Anterior cingulate cortex (tissue), 58 donors: ENCODE data around the gene HOXD8.

ENCODE experiments used
- DNase-seq, 58 donors: peaks; one replicate each; lab custom pipeline; 2025; lab: John Stamatoyannopoulos, UW

Gene HOXD8

GRCh38 chr2:176169181-176169580 is 39.7 kb downstream of the HOXD8 start:
- no peak for DNase-seq

DNA sequence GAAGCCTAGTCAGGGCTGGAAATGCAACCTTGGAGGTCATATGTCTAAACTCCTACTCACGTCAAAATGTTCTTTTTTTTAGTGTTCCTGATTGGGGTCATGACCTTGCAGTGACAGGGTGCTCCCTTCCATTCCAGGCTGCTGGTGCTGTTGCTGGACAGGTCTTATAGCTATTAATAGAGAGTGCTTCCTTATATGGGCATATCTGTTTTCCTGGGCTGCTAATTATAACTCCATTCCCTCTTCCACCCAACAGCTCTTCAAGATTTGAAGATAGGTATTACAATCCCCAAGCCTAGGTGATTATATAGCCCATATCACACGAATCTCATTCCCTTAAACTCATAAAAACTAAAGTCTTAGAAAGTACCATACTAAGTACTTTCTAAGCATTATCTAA is 40.2 kb downstream of the HOXD8 start:
- DNase-seq, result no peak

DNA sequence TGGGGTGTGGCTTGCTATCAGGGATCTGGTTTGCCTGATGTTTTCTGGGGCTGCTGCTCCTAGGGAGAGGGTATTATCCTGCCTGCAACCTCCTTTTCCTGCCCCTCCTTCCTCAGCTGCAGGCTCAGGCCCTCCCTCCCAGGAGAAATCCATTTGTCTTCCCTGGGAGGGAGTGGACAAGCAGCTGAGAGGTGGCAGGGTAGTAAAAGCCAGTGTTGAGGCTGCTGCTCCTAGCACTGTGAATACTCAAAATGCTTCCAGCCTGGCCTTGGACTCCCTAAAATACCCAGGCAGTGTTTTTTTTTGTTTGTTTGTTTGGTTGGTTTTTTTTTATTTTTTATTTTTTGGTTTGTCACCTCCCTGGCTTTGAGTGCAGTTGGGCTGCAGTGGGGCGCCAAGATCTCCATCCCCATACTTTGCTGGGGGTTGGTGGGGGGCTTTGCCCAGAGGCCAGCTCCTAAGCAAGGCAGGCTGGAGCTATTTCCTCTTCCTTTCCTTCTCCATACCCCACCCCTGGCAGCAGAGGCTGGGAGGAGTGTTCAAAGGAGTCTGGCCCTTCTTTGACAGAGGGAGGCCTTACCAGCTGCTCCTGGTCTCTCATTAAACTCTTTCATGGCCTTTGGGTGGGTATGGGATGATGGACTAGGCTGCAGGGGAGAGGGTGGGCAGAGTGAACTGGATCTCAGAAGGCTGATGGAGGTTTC is 41.2 kb downstream of the HOXD8 start:
- DNase-seq, result no peak

DNA sequence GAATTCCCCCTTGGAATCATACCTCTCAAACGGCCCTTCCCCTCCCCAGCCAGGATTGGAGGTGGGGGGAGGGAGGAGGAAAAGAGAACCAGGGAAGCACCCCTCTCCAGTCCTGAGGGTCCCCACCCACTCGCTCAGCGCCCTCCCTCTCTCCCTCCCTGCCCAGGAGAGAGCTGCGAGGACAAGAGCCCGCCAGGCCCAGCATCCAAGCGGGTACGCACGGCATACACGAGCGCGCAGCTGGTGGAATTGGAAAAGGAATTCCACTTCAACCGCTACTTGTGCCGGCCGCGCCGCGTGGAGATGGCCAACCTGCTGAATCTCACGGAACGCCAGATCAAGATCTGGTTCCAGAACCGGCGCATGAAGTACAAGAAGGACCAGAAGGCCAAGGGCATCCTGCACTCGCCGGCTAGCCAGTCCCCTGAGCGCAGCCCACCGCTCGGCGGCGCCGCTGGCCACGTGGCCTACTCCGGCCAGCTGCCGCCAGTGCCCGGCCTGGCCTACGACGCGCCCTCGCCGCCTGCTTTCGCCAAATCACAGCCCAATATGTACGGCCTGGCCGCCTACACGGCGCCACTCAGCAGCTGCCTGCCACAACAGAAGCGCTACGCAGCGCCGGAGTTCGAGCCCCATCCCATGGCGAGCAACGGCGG is 42.0 kb downstream of the HOXD8 start:
- DNase-seq, result peak in 15 of 58 donors; percentile 7 to 36 (median 16)

DNA sequence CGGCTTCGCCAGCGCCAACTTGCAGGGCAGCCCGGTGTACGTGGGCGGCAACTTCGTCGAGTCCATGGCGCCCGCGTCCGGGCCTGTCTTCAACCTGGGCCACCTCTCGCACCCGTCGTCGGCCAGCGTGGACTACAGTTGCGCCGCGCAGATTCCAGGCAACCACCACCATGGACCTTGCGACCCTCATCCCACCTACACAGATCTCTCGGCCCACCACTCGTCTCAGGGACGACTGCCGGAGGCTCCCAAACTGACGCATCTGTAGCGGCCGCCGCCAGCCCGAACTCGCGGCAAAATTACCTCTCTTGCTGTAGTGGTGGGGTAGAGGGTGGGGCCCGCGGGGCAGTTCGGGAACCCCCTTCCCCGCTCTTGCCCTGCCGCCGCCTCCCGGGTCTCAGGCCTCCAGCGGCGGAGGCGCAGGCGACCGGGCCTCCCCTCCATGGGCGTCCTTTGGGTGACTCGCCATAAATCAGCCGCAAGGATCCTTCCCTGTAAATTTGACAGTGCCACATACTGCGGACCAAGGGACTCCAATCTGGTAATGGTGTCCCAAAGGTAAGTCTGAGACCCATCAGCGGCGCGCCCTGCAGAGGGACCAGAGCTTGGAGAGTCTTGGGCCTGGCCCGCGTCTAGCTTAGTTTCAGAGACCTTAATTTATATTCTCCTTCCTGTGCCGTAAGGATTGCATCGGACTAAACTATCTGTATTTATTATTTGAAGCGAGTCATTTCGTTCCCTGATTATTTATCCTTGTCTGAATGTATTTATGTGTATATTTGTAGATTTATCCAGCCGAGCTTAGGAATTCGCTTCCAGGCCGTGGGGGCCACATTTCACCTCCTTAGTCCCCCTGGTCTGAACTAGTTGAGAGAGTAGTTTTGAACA is 42.7 kb downstream of the HOXD8 start:
- peak in 1 of 58 donors; percentile 10 for DNase-seq

- DNase-seq, result no peak
Observed at GRCh38 chr2:176172895-176173566, 43.5 kb downstream of the HOXD8 start.

GRCh38 chr2:176173567-176174381 is 44.3 kb downstream of the HOXD8 start:
- DNase-seq, result no peak

DNA sequence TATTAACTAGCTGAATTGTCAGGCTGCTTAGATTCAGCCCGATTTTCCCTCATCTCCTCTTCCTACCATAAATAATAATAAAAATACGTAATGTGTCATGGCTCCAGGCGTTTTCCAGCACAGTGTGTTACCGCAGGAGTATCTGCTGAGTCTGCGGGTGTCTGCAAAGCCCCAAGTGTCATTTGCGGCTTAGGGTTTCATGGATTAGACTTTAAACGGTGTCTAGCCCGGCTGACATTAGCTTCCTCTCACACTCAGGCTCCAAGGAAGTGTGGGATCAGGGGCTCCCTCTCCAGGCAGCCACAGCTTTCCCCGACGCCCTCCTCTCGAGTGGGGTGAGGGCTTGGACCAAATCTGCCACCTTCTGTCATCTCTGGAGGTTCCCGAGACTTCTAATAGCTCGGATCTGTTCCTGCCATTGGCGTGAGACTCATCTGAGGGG is 44.9 kb downstream of the HOXD8 start:
- peak in 9 of 58 donors; percentile 5 to 52 (median 27) for DNase-seq

DNA sequence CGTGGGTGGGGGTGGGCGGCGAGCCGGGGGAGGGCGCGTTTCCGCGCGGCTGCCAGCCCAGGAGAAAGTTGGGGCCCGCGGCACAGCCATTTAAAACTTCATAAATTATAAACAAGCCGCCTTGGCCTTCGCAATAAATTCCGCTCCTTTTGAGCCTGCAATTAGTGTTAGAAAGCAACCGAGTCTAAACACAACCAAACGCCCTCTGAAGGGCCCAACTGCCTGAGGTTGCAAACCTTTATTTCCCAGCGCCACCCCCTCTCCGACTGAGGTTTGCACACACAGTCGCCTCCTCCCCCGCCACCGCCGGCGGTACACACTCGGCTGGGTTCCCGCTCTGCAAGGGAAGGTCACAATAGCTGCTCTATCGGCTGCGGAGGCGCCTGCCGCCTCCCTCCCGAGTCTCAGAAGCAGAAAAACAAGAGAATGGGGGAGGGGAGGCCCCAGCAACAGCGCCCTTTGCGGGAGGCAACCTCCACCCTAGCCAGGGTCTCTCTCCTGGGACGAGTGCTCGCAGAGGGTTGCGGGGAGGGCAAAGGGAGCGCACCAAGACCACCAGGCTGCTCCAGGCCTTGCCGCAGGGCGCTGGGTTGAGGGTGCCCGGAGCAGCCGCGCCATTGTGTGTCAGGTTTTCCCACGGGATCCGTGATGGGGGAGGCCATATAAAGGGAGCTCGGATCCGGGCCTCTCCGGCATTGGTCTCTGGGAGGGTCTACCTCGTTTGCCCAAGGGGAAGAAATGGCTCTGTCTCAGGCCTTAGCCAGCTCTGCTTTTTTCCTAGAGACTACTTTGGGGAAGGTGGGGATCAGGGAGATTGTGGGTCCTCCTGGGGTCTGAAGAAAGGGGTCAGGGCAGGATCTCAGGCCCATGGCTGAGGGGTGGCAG is 45.6 kb downstream of the HOXD8 start:
- DNase-seq, result peak in 40 of 58 donors; percentile 8 to 81 (median 53)

DNA sequence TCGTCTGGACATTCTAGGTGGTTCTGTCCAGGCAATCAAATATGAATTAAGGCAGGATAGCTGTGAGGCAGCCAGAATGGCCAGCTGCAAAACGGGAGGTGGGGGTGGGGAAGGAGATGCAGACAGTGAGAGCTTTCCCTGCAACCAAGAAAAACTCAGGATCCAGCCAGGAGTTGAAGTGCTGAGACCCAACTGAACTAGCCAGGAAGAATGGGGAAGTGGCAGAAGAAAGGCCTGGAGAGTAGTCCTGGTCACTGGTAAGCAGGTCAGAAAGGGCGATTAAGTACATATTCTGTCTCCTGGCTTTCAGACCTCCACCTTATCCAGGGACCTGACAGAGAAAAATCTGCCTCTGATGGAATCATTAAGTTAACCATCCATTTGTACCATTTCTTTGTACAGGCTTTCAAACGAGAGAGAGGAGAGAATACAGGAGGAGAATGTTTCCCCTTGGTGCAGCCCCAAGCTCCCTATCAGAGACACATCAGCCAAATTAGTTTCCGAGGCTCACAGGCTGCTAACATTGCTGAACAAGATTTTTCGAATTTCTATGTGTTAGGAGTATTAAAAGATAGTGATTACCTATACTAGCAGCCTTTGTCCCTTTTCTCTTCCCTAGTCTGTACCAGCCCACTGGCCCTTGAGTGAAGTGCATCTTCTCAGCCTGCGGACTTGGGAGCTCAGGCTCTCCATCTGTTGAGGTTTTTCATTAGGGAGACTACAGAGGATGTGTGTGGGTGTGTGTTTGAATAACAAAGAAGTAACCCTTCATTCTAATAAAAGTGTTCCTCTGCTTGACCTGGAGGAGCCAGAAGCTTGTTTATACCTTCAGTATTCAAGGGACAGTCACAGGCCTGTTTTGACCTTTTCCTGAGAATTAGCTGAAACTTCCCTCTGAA is 46.5 kb downstream of the HOXD8 start:
- peak in 9 of 58 donors; percentile 10 to 51 (median 20) for DNase-seq

DNA sequence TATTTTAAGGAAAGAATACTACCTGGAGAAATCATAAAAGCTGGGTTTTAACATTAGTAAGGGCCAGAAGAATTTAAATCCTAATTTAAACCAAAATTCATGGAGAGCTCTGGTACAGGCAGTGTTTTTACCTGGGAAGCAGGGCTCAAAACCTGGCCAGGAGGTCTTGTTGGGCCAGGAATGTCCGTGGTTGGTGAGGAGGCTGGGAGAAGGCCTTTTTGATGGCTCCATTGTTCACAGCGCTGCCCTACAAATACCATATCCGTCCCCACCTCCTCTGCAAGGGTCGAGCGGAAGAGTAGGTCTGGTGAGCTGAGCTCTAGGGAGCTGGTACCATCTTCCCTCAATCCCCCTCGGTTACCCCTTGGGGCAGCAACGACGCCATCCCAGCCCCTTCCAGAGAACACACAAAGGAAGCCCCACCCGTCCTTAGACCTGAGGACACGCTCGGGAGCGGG is 48.1 kb downstream of the HOXD8 start:
- no peak for DNase-seq

- DNase-seq, result no peak
Observed at GRCh38 chr2:176178038-176178756, 48.7 kb downstream of the HOXD8 start.

DNA sequence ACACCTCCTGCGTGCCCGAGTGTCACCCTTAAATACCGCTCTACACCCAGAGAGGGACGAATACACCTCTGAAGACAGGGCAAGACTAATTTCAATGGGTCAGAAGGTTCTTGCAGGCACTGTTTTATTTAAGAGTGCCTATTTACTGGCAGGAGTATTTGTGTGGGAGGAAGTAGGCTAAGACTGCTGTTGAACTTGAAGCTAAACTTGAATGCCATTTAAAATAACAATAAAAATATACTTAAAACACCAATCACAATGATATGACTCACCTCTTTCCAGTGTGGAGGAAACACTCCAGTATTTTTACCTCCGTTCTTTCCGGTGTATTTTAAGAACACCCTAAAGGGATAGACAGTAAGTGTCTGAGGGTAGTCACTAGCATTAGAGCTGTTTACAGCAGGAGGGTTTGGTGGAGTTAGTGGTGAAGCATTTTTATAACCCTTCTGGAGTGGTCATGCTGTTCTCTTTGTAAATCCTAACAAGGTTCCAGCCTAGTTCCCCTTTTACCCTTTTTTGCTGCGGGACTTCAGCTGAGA is 49.3 kb downstream of the HOXD8 start:
- no peak for DNase-seq

GRCh38 chr2:176181551-176181950 is 52.0 kb downstream of the HOXD8 start:
- no peak for DNase-seq
